GM19193 (cell line): ENCODE measurements around the gene CAMK2N1.

ENCODE experiments used
- POLR2A ChIP-seq: IDR thresholded peaks from 4 replicates; pipeline ENCODE4 v1.6.1; 2011; ENCODE audit not compliant: insufficient read depth, insufficient read length; ENCODE audit errors: extremely low read depth

Gene CAMK2N1

DNA sequence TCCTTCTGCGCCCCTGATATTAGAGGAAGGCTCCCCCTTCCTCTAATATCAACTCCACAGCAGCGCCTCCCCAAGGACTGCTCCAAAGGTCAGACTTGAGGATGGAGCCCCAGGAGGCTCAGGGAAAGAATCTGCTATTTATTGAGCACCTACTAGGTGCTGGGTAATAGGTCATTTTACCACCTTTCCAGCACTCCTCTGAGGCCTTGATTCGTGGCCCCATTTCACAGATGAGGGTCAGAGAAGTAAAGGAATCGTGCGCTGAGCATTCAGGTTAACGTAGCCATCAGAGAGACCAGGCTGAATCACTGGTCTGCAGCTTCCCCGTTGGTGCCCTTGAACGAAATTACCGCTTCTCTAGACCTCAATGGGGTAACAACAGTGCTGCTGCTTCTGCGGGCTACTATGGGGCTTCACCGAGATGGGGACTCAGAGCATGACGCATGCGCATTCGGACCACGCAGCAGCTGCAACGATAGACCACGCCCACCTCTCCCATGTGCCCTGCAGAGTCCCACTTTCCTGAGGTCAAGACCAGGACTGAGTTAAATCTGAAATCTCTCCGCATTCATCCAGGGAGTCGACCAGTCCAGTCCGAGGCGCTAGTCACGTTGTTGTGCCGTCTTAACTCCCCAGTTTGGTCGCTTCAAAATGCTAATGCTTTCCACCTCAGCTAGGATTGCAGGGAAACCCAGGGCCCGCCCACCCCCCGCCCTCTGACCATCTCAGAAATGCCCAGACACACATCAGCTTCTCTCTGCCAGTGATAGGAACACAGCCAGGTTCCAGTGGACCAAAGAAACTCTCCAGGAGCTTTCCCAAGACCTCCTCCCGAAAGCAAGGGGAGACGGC is 12.9 kb downstream of the CAMK2N1 start:
- no peak for TF ChIP-seq POLR2A

DNA sequence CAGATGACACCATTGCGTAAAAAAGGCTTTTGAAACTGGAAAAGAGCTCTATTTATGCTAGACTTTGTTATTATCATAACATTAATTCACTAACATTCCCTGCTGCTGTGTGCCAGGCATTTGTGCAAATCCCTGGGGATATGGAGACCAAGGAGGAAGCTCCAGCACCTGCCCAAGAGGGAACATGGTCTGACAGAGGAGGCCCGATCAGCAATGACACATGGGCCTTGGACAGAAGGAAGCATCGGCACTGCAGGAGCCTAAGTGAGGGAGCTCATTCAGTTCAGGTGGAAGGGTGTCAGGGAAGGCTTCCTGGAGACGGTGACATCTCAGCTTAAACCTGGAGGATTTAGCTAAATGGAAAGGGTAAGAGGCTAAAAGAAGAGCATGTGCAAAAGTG is 13.9 kb downstream of the CAMK2N1 start:
- TF ChIP-seq POLR2A: no peak

DNA sequence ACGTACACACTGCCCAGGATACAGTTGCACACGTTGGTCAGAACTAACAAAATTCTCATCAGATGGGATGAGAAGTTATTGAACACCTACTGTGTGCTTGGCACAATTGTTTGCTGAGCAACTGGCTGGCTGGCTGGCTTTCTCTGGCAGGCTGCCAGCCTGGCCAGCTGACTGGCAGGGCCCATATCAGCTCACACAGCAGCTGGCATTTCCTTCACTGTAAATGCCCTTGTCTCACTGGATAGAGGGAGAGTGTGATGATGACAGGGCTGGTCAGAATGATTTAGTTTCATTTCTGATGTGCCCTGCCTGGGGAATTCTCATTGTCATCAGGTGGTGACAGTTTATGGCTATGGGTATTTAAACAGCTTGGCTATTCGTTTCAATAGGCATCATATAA is 15.8 kb downstream of the CAMK2N1 start:
- no peak for TF ChIP-seq POLR2A

DNA sequence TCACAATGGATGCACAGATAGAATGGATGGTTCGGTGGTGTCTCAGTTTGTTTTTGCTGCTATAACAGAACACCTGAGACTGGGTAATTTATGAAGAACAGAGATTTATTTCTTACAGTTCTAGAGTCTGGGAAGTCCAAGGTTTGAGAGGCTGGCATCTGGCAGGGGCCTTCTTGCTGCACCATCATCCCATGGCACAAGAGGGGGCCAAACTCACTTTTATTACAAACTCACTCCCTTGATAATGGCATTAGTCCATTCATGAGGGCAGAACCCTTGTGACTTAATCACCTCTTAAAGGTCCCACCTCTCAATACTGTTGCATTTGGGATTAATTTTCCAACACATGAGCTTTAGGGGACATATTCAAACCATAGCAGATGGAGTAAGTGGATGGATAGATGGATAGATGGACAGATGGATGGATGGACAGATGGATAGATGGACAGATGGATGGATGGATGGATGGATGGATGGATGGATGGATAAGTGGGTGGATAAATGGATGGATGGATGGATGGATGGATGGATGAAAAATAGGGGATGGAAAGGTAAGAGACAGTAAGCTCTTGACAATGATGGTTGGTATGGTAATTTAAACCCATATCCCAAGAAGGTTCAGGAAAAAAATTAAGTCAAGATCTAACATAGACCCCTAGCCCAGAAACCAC is 16.5 kb downstream of the CAMK2N1 start:
- no peak for TF ChIP-seq POLR2A

DNA sequence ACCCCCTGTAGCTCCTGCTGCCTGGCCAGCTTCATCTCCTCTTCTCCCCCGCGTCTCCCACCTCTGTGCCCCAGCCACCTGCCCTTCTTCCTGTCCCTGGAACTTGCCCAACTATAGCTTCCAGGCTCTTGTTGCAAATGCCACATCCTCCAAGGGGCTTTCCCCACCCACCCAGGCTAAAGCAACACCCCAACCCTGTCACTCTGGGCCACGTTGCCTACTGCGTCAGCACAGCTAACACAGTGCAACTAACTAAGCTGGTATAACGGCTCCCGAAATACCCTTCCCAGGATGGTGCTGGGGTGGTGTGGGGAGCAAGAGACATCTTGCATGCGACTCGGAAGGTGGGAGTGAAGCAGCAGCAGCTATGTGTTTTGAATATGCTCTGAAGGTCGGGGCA is 19.7 kb downstream of the CAMK2N1 start:
- TF ChIP-seq POLR2A: no peak

DNA sequence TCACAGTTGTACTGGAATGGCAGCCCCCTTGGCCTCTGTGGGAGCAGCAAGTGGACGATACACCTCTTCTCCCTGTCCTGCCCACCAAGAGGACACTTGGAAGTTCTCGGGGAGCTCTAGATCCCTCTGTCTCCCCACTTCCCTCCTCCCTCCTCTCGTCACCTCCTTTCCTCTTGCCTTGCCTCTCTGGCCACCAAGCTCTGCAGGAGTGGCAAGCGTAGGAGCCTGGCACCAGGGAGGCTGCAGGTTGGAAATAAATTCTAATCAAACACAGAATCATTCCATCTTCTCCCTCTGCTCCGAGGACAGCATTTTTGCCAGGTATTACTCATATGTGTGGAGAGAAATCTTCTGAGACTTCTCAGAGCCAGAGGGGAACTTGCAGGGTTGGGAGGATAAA is 20.8 kb downstream of the CAMK2N1 start:
- no peak for TF ChIP-seq POLR2A

DNA sequence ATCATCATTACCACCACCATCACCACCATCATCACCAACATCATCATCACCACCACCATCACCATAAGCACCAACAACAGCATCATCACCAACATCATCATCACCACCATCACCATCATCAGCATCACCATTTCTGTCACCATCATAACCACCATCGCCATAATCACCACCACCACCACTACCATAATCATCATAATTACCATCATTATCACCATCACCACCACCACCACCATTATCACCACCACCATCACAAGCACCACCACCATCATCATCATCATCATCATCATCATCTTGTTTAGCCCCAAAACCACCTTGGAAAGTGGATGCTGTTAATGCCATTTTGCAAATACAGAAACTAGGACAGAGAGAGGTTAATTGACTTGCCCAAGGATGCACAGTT is 22.5 kb downstream of the CAMK2N1 start:
- TF ChIP-seq POLR2A: no peak

DNA sequence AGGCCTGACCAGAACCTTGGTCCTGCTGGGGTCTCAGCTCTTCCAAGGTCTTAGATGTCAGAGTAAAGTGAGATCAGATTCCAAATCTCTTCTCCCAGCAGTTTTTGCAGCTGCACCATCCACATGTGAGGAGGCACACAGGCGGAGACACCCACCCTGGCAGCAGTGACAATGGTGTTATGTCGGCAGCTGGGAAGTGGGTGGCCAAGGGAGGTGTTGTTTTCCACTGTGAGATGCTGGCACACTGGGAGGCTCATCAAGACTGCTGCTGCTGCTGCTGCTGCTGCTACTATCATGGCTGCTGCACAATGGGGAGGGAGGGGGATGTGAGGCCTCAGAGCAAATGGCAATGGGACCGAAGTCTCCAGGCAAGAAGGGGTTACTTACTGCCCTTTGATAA is 23.6 kb downstream of the CAMK2N1 start:
- TF ChIP-seq POLR2A: no peak

DNA sequence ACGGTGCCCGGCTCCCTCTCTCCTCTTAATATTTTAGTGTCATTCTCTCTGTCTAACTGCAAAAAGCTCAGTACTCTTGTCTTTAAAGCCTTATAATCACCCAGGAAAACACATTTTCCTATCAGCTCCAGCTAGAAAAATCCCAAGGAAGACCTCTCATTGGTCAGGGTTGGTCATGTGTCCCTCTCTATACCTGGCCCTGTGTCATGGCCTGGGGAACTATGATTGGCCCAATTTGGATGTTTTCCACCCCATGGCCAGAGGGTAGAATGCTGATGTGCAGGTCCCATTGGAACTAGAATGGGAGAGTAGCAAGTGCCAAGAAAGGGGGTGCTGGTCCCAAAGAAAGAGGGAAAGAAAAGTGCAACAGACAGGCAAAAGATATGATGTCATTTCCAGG is 27.3 kb downstream of the CAMK2N1 start:
- TF ChIP-seq POLR2A: no peak

DNA sequence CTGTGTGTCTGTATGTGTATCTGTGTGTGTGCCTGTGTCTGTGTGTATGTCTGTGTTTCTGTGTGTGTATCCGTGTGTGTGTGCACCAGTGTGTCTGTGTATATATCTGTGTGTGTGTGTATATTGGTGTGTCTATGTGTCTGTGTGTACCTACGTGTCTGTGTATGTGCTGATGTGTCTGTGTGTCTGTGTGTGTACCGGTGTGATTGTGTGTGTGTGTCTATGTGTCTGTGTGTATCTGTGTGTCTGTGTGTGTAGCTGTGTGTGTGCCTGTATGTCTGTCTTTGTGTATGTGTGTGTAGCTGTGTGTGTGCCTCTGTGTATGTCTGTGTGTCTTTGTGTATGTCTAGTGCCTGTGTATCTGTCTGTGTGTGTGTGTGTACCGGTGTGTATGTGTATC is 32.0 kb downstream of the CAMK2N1 start:
- no peak for TF ChIP-seq POLR2A

DNA sequence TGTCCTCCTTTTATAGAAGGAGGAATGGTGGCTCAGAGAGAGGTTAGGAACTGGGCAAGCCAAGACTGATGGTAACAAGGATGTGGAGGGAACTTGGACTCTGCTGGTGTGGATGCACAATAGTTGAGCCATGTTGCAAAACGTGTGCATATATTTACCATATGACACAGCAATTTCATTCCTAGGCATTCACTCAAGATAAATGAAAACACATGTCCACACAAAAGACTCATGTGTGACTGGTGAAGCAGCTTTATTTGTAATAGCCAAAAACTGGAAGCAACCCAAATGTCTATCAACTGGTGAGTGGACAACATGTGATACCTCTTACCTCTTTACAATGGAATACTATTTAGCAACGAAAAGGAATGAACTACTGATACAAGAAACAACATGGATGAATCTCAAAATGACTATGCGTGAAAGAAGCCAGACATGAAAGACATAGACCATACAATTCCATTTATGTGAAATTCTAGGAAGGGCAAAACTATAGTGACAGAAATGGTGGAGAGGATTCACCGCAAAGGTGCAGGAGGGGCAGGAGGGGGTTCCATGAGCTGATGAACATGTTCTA is 36.2 kb downstream of the CAMK2N1 start:
- no peak for TF ChIP-seq POLR2A

DNA sequence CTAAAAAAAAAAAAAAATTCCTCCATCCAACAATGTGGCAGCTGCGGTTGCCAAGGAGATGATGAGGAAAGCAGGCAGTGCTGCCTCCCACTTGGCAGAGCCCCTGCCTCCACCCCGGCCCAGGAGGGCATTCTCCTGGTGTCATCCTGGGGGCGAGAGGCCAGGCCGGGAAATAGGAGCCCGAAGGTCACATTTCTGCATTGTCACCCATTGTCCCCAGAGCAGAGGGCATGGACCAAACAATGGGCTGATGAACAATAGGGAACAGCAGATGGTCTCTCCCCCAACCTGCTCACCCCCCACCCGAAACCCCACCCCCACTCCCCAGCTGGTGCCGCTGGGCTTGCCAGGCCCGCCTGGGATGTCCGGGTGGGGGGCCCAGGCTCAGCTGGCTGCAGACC is 37.3 kb downstream of the CAMK2N1 start:
- no peak for TF ChIP-seq POLR2A

DNA sequence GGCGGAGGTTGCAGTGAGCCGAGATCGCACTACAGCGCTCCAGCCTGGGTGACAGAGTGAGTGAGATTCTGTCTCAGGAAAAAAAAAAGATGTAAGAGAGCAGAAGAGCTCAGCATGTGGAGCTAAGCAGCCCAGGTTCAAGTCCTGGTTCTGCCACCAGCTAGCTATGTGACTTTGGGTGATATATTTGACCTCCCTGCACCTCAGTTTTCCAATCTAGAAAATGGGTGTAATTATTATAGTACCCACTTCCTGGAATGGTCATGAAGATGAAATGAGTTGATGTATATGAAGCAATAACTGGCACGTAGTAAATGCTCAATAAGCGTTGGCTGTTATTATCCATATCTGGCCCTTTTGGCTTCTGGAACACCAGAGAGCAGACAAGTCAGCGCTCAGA is 38.2 kb downstream of the CAMK2N1 start:
- TF ChIP-seq POLR2A: no peak

DNA sequence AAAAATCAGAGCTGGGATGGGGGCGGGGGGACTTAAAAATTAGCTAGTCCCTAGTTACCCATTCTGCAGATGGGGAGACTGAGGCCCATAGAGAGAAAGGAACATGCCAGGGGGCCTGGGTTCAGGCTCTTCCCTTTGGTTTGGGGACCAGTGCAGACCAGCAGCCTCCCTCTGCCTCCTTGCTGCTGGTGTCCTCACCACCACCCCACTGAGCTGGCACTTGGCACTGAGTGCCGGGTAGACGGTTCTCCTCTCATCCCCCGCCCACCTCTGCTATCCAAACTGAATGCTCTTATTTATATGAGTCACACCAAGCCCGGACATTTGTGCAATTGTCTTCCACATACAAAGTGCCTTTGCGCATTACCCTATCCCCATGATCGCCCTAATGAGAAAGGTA is 39.2 kb downstream of the CAMK2N1 start:
- no peak for TF ChIP-seq POLR2A

DNA sequence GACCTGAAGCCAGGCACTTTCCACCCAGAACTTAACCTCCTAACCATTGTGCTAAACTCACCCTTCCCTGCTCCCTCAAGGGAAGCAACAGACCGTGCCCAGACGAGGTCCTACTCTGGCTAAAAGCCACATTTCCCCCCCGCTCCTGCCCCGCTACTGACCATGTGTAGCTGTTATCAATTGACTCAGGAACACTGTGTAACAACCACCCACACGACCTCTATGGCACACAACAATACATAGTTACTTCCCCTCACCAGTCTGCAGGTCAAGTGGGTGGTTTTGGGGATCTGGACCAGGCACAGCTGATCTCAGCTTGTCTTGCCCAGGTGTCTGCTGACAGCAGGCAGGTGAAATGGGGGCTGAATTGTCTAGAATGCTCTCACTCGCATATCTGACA is 40.1 kb downstream of the CAMK2N1 start:
- no peak for TF ChIP-seq POLR2A
